ENCODE data around the gene GAS2L3. TPM values are rescaled to one million over a fixed set of nuclear protein-coding genes. Genes with fewer than 3 reads are reported as not detected.

The GAS2L3 gene
- 38.7 TPM for total RNA-seq (2021; ENCODE audit: unreplicated experiment)
- polyA plus RNA-seq (2012): 11.3 and 15.6 TPM in 2 replicates
- percentile 79 among the genes with signal in this experiment for Bru-seq, nascent RNA
- BruChase-seq, experiment 1, labeled RNA remaining after a 6-hour chase: percentile 67 among the genes with signal in this experiment
- BruChase-seq, experiment 2, labeled RNA remaining after a 2-hour chase: percentile 78 among the genes with signal in this experiment
- long read RNA-seq, partial matches to known transcripts: 0 of 18 reads
- long read RNA-seq, other reads (novel, unspliced or antisense): 15 of 18 reads

DNA sequence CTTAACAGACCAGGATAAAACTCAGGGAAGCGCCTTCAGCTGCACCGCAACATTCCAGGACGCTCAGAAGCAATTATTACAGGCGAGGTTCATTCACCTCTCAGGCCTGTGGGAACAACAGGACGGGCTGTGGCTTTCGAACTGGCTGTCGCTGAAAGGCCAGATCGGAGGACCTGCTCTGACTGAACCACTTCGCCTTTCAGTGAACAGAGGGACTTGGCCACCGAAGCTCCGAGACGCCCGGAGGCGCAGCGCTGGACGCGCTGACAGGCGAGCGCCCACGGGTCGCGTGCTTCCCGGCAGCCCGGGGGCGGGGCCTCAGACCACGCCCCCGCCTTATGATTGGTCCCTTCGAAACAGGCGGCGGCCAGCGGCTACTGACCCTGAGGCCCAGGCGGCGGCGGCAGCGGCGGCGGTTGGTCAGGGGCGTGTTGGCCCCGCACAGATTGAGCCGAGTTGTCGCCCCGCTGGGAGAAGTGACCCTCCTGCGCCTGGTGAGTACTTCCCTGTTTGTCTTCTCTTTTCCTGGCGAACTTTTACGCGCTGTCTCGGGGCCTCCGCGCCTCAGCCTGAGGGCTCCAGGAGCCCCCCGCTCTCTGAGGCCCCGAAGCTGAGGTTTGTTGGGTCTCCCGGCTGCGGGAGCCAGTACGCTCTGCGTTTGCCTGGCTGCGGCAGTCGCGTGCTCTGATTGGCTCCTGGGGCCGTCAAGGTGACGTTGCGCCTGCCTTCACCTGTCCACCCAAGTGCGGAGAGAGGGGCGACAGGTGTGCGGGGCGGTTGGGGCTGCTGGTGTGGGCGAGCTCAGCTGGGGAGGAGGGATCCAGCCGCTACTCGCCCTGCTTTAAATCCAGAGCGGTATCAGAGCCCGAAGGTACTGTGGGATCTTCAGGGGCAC lies at the start of gene GAS2L3:
Gene GAS2L3, plus strand, starts transcription at position 393 of the 895 bp plus-strand sequence. CDS start 21,221 bp downstream, outside the sequence.
- POLR2A ChIA-PET: no interaction called here
- Histone ChIP-seq H3K4me2 (ENCODE audit: low read length) (peak within 1 kb of the TSS; percentile 91), H4K20me1 (ENCODE audit: insufficient read depth) (no peaks in the 10 kb centered on the region), H3K9me2 (ENCODE audit: insufficient read depth) (no peaks in the 10 kb centered on the region), H3K4me1 (ENCODE audit: control insufficient read depth in 1 of 2, insufficient read depth in 2 of 2, low read length in 2 of 2) (peaks cover 19 to 34% of the 10 kb centered on the region in 2 experiments), H3K4me3 (replicated peaks in 1 of 2; ENCODE audit: low read depth in 1 of 2, low read length in 2 of 2) (peak within 1 kb of the TSS; percentile 68 to 76), H3K9me3 (ENCODE audit: control insufficient read depth in 1 of 2, insufficient read depth in 1 of 2, low read depth in 1 of 2, low read length in 2 of 2) (no peaks in the 10 kb centered on the region), H3K9ac (ENCODE audit: low read length) (peak within 1 kb of the TSS; percentile 80), H3K79me2 (ENCODE audit: insufficient read depth, low read length) (peaks cover 48% of the 10 kb centered on the region), H2AFZ (ENCODE audit: low read depth, low read length, poor library complexity, severe bottlenecking) (peak within 1 kb of the TSS; percentile 45), H3K27me3 (ENCODE audit: insufficient read depth, low read length) (no peaks in the 10 kb centered on the region), H3K27ac (ENCODE audit: low read depth, low read length) (peak within 1 kb of the TSS; percentile 58), H3K36me3 (ENCODE audit: control insufficient read depth in 1 of 2, insufficient read depth in 2 of 2, low read length in 2 of 2) (no peaks in the 10 kb centered on the region)
- BruUV-seq (replicated peaks): TSS peak; percentile 53
- ATAC-seq (peak; percentile 89), DNase-seq (ENCODE audit: low read depth, low spot score) (peak; percentile 65)
- CTCF ChIA-PET: interaction anchor here (1.2 kb wide), 1 partner anchor 19 kb away, joined by 4 read pairs; no protein-coding TSS in a partner anchor
- RAD21 ChIA-PET (ENCODE audit: low non-redundant PET in 1 of 2, low total read pairs in 2 of 2, uncharacterized antibody in 2 of 2, unreplicated experiment in 2 of 2): no interaction called here
- TF ChIP-seq POLR2AphosphoS5 (IDR thresholded peaks at IDR 0.05; ENCODE audit: low read depth, low read length): peak; percentile 85
- TF ChIP-seq SIN3A (IDR thresholded peaks at IDR 0.05; ENCODE audit: low read depth): peak; percentile 77
- TF ChIP-seq ZNF274 (IDR thresholded peaks at IDR 0.05; ENCODE audit: low read depth, low read length): no peak
- TF ChIP-seq ZFX (IDR thresholded peaks at IDR 0.05): peak; percentile 45; the same call in 1 of the 2 replicates
- TF ChIP-seq POLR2A (IDR thresholded peaks at IDR 0.05; ENCODE audit: borderline replicate concordance, extremely low read depth, insufficient read depth, insufficient read length): peak; percentile 58
- no peak for TF ChIP-seq YY1 (IDR thresholded peaks at IDR 0.05; ENCODE audit: extremely low read depth, insufficient replicate concordance, low read depth, low read length)
- no peak for TF ChIP-seq TCF7L2 (IDR thresholded peaks at IDR 0.05; ENCODE audit: borderline replicate concordance, extremely low read depth, insufficient read depth, insufficient read length)
- no peak for TF ChIP-seq EZH2phosphoT487 (IDR thresholded peaks at IDR 0.05; ENCODE audit: borderline replicate concordance)
- peak; percentile 89 for TF ChIP-seq EGR1 (IDR thresholded peaks at IDR 0.05; ENCODE audit: low read depth)
- peak; percentile 48; the same call in 1 of the 2 replicates for TF ChIP-seq CBX3 (IDR thresholded peaks at IDR 0.05; ENCODE audit: low read depth)
- TF ChIP-seq MAX (IDR thresholded peaks at IDR 0.05): peak; percentile 96
- TF ChIP-seq ELF1 (IDR thresholded peaks at IDR 0.05; ENCODE audit: borderline replicate concordance, low read depth): no peak
- no peak for TF ChIP-seq EZH2 (IDR thresholded peaks at IDR 0.05)
- TF ChIP-seq SP1 (IDR thresholded peaks at IDR 0.05; ENCODE audit: low read depth): peak; percentile 87
- intact Hi-C loops (cut with micrococcal nuclease): no loop called here
